ENCODE data around the gene GAPDHS.

Gene GAPDHS

GRCh38 chr19:35516310-35516709 lies 16.9 kb upstream of the GAPDHS start:
- H3K4me3 ChIP-seq (ENCODE audit: low read depth, low read length) = no peak overlapping the region
- TF ChIP-seq CTCF (IDR thresholded peaks at IDR 0.05; ENCODE audit: borderline replicate concordance, insufficient read depth, low read depth, low read length) = no peak

GRCh38 chr19:35517342-35517741 lies 15.9 kb upstream of the GAPDHS start:
- H3K4me3 ChIP-seq (ENCODE audit: low read depth, low read length) = no peak overlapping the region
- TF ChIP-seq CTCF (IDR thresholded peaks at IDR 0.05; ENCODE audit: borderline replicate concordance, insufficient read depth, low read depth, low read length) = no peak

- no peak overlapping the region for H3K4me3 ChIP-seq (ENCODE audit: low read depth, low read length)
- no peak for TF ChIP-seq CTCF (IDR thresholded peaks at IDR 0.05; ENCODE audit: borderline replicate concordance, insufficient read depth, low read depth, low read length)
These were observed 14.9 kb upstream of the GAPDHS start for GRCh38 chr19:35518313-35518712.

- H3K4me3 ChIP-seq (ENCODE audit: low read depth, low read length) = no peak overlapping the region
- no peak for TF ChIP-seq CTCF (IDR thresholded peaks at IDR 0.05; ENCODE audit: borderline replicate concordance, insufficient read depth, low read depth, low read length)
These were observed 14.0 kb upstream of the GAPDHS start for GRCh38 chr19:35519291-35519690.

- H3K4me3 ChIP-seq (ENCODE audit: low read depth, low read length) = no peak overlapping the region
- TF ChIP-seq CTCF (IDR thresholded peaks at IDR 0.05; ENCODE audit: borderline replicate concordance, insufficient read depth, low read depth, low read length) = no peak
These were observed 12.0 kb upstream of the GAPDHS start for GRCh38 chr19:35521124-35521743.

GRCh38 chr19:35522745-35523327 lies 10.4 kb upstream of the GAPDHS start:
- H3K4me3 ChIP-seq (ENCODE audit: low read depth, low read length) = no peak overlapping the region
- no peak for TF ChIP-seq CTCF (IDR thresholded peaks at IDR 0.05; ENCODE audit: borderline replicate concordance, insufficient read depth, low read depth, low read length)

- no peak overlapping the region for H3K4me3 ChIP-seq (ENCODE audit: low read depth, low read length)
- TF ChIP-seq CTCF (IDR thresholded peaks at IDR 0.05; ENCODE audit: borderline replicate concordance, insufficient read depth, low read depth, low read length) = no peak
These were observed 8.9 kb upstream of the GAPDHS start for GRCh38 chr19:35524181-35524837.

All from GM12875 (cell line).